HCT116 (cell line): ENCODE results near the gene CDH26. TPM values are rescaled to one million over a fixed set of nuclear protein-coding genes. Genes with fewer than 3 reads are reported as not detected.

ENCODE experiments used
- ATAC-seq: fragments of 200-7000 bp; cut with Tn5 transposase; 2 replicates; pipeline ENCODE4 v1.9.1; 2020; ENCODE audit warnings: mild to moderate bottlenecking, moderate library complexity
- BruUV-seq: library from RNA; stranded (reverse); fragments of 400-500 nt; replicated peaks from 2 replicates; lab custom pipeline; 2021; lab: Mats Ljungman, UMichigan
- CTCF ChIA-PET: fragments of 300-600 bp; sonication (Branson Sonifier 250); formaldehyde crosslinking; loops from one replicate; lab custom pipeline; 2021; ENCODE audit warnings: antibody characterized with exemption; lab: Charles Lee
- POLR2A ChIA-PET: fragments of 300-600, 350-600 bp; sonication (Branson Sonifier 250); formaldehyde crosslinking; loops from one replicate; lab custom pipeline; 2021; ENCODE audit warnings: antibody characterized with exemption; lab: Charles Lee
- RAD21 ChIA-PET, 2 experiments: fragments of 300-600 bp; sonication (Branson Sonifier 250); formaldehyde crosslinking; loops; one replicate each; lab custom pipeline; 2023; ENCODE audit warnings: low total read pairs in 2 of 2; ENCODE audit not compliant: uncharacterized antibody in 2 of 2, unreplicated experiment in 2 of 2, low non-redundant PET in 1 of 2; lab: Charles Lee
- DNase-seq: peaks from one replicate; pipeline ENCODE4 v3.0.0-alpha.2; 2010; ENCODE audit warnings: low read depth, low spot score
- H2AFZ ChIP-seq: fragments of 200-600 bp; shearing (Covaris generic), sonication (generic); 2 replicates; pipeline ENCODE4 v1.6.1; 2017; ENCODE audit warnings: low read depth, mixed run types, mixed read lengths, antibody characterized with exemption, low read length; ENCODE audit not compliant: poor library complexity, severe bottlenecking
- H3K27ac ChIP-seq: 2 replicates; pipeline ENCODE4 v1.5.1; 2012; ENCODE audit warnings: low read depth, low read length
- H3K27me3 ChIP-seq: fragments of 200-600 bp; sonication (generic); 2 replicates; pipeline ENCODE4 v1.6.1; 2016; ENCODE audit warnings: mixed run types, low read length, mixed read lengths; ENCODE audit not compliant: insufficient read depth
- H3K36me3 ChIP-seq, 2 experiments: fragments of 200-500 bp in 1 of 2; fragments of 200-600 bp in 1 of 2; sonication (Bioruptor generic) in 1 of 2; sonication (generic) in 1 of 2; 2 replicates each; pipeline versions ENCODE4 v1.5.1 to v1.6.1; 2014 to 2016; ENCODE audit warnings: low read length in 2 of 2, inconsistent platforms in 1 of 2, mixed read lengths in 1 of 2, mixed run types in 1 of 2; ENCODE audit not compliant: insufficient read depth in 2 of 2, control insufficient read depth in 1 of 2
- H3K4me1 ChIP-seq, 2 experiments: fragments of 200-600 bp in 1 of 2; sonication (generic) in 1 of 2; 2 replicates each; pipeline versions ENCODE4 v1.5.1 to v1.6.1; 2012 to 2017; ENCODE audit warnings: low read length in 2 of 2, inconsistent platforms in 1 of 2, mild to moderate bottlenecking in 1 of 2, mixed read lengths in 1 of 2, mixed run types in 1 of 2, moderate library complexity in 1 of 2; ENCODE audit not compliant: insufficient read depth in 2 of 2, control insufficient read depth in 1 of 2
- H3K4me2 ChIP-seq: fragments of 200-600 bp; sonication (generic); 2 replicates; pipeline ENCODE4 v1.6.1; 2017; ENCODE audit warnings: mixed run types, low read length, mixed read lengths
- H3K4me3 ChIP-seq, 2 experiments: fragments of 200-600 bp in 1 of 2; sonication (generic) in 1 of 2; replicated peaks in 1 of 2; 2 replicates each; pipeline ENCODE4 v1.5.1; 2011 to 2016; ENCODE audit warnings: low read length in 2 of 2, control low read depth in 1 of 2, low read depth in 1 of 2, mild to moderate bottlenecking in 1 of 2, mixed read lengths in 1 of 2, mixed run types in 1 of 2
- H3K79me2 ChIP-seq: fragments of 200-600 bp; sonication (generic); 2 replicates; pipeline ENCODE4 v1.6.1; 2017; ENCODE audit warnings: mild to moderate bottlenecking, mixed run types, low read length, moderate library complexity, mixed read lengths; ENCODE audit not compliant: insufficient read depth
- H3K9ac ChIP-seq: fragments of 200-600 bp; sonication (generic); 2 replicates; pipeline ENCODE4 v1.6.1; 2016; ENCODE audit warnings: low read length, mixed read lengths
- H3K9me2 ChIP-seq: fragments of 200-600 bp; sonication (generic), shearing (Covaris generic); 2 replicates; pipeline ENCODE4 v1.6.1; 2017; ENCODE audit warnings: mixed run types, mild to moderate bottlenecking, moderate library complexity; ENCODE audit not compliant: insufficient read depth
- H3K9me3 ChIP-seq, 2 experiments: fragments of 200-500 bp in 1 of 2; fragments of 200-600 bp in 1 of 2; sonication (Bioruptor generic) in 1 of 2; sonication (generic) in 1 of 2; 2 replicates each; pipeline ENCODE4 v1.6.1; 2014 to 2017; ENCODE audit warnings: low read length in 2 of 2, mixed read lengths in 2 of 2, inconsistent platforms in 1 of 2, low read depth in 1 of 2, mild to moderate bottlenecking in 1 of 2, mixed run types in 1 of 2, moderate library complexity in 1 of 2; ENCODE audit not compliant: control insufficient read depth in 1 of 2, insufficient read depth in 1 of 2
- H4K20me1 ChIP-seq: fragments of 200-600 bp; sonication (generic), shearing (Covaris generic); 2 replicates; pipeline ENCODE4 v1.6.1; 2017; ENCODE audit warnings: mixed run types, mild to moderate bottlenecking, moderate library complexity; ENCODE audit not compliant: insufficient read depth
- CBX3 ChIP-seq: IDR thresholded peaks from 2 replicates; pipeline ENCODE4 v1.6.1; 2012; ENCODE audit warnings: low read depth
- CEBPB ChIP-seq: IDR thresholded peaks from 2 replicates; pipeline ENCODE4 v1.6.1; 2012; ENCODE audit warnings: low read depth
- EGR1 ChIP-seq: IDR thresholded peaks from 2 replicates; pipeline ENCODE4 v1.6.1; 2012; ENCODE audit warnings: low read depth
- ELF1 ChIP-seq: IDR thresholded peaks from 2 replicates; pipeline ENCODE4 v1.6.1; 2012; ENCODE audit warnings: low read depth, borderline replicate concordance
- EZH2 ChIP-seq: fragments of 200-600 bp; sonication (generic); IDR thresholded peaks from 2 replicates; pipeline ENCODE4 v1.6.1; 2017; ENCODE audit warnings: antibody characterized with exemption, mixed run types
- JUND ChIP-seq: IDR thresholded peaks from 2 replicates; pipeline ENCODE4 v1.6.1; 2012
- POLR2A ChIP-seq: IDR thresholded peaks from 2 replicates; pipeline ENCODE4 v1.7.0; 2011; ENCODE audit warnings: borderline replicate concordance; ENCODE audit not compliant: insufficient read depth, insufficient read length; ENCODE audit errors: extremely low read depth
- POLR2AphosphoS5 ChIP-seq: IDR thresholded peaks from 2 replicates; pipeline ENCODE4 v1.6.1; 2011; ENCODE audit warnings: mild to moderate bottlenecking, low read depth, low read length, moderate library complexity
- RAD21 ChIP-seq: IDR thresholded peaks from 2 replicates; pipeline ENCODE4 v1.6.1; 2012; ENCODE audit warnings: low read depth, mild to moderate bottlenecking
- SIN3A ChIP-seq: IDR thresholded peaks from 2 replicates; pipeline ENCODE4 v1.6.1; 2012; ENCODE audit warnings: low read depth
- SP1 ChIP-seq: IDR thresholded peaks from 2 replicates; pipeline ENCODE4 v1.6.1; 2012; ENCODE audit warnings: low read depth
- TCF7L2 ChIP-seq: IDR thresholded peaks from 2 replicates; pipeline ENCODE4 v1.7.0; 2011; ENCODE audit warnings: borderline replicate concordance, inconsistent platforms; ENCODE audit not compliant: insufficient read depth, insufficient read length; ENCODE audit errors: extremely low read depth
- ZFX ChIP-seq: fragments of 450-650 bp; IDR thresholded peaks from 2 replicates; pipeline ENCODE4 v1.6.1; 2017
- ZNF274 ChIP-seq: fragments of 200-500 bp; sonication (Bioruptor generic); IDR thresholded peaks from 2 replicates; pipeline ENCODE4 v1.6.1; 2014; ENCODE audit warnings: mild to moderate bottlenecking, low read depth, low read length, inconsistent platforms
- intact Hi-C: fragments of 100-400 bp; cut with micrococcal nuclease; formaldehyde crosslinking; loops from 2 replicates; pipeline ENCODE4 v1.10.0; 2022
- total RNA-seq: library from RNA; stranded (reverse); gene quantifications from one replicate; pipeline ENCODE4 v1.2.1, GENCODE V29; 2021; ENCODE audit not compliant: unreplicated experiment
- TF ChIP-seq, protein P1 (sequence below): IDR thresholded peaks from 2 replicates; pipeline ENCODE4 v1.6.1; 2012
- TF ChIP-seq, protein P2 (sequence below): IDR thresholded peaks from 2 replicates; pipeline ENCODE4 v1.6.1; 2012; ENCODE audit warnings: low read depth
- TF ChIP-seq, protein P3 (sequence below), 3 experiments: fragments of 200-600 bp in 1 of 3; sonication (generic) in 1 of 3; IDR thresholded peaks in 2 of 3; conservative IDR thresholded peaks in 1 of 3; 2 replicates each; pipeline ENCODE4 v1.5.1; 2012 to 2017; ENCODE audit warnings: low read depth in 2 of 3, low read length in 2 of 3, antibody characterized with exemption in 1 of 3, borderline replicate concordance in 1 of 3, control low read depth in 1 of 3, mild to moderate bottlenecking in 1 of 3, mixed read lengths in 1 of 3, mixed run types in 1 of 3, moderate library complexity in 1 of 3; ENCODE audit not compliant: insufficient read depth in 1 of 3

The CDH26 gene
- total RNA-seq, 1 experiment from 2014 or later: 0.34 TPM

DNA sequence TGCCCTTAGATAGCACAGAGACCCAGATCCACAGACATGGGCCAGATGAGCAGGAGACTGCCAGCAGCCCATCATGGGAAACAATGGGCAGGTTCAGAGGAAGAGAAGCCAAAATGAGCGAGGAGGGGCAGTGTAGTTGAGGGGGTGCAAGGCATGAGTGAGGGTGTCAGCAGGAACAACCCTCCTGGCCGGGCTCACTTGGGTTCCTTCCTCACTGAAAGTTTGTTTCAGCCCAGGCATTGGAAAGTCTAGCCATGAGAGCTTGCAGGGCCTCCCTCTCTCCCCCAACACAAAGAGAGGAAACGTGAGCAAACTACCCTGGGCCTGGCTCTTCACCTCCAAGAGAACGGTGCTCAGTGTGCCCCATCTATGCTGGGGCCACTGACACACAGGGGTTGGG, 48.0 kb downstream of the CDH26 start:
- ChIA-PET CTCF (no interaction called here), POLR2A (no interaction called here), RAD21 (no interaction called here)
- Histone ChIP-seq H3K79me2 (no peaks in the 10 kb centered on the region), H3K9ac (no peak overlapping the region), H3K4me2 (no peak overlapping the region), H3K27me3 (no peaks in the 10 kb centered on the region), H2AFZ (no peak overlapping the region), H3K4me3 (no peak overlapping the region), H3K27ac (no peak overlapping the region), H3K36me3 (no peaks in the 10 kb centered on the region), H3K4me1 (no peaks in the 10 kb centered on the region), H4K20me1 (no peaks in the 10 kb centered on the region), H3K9me2 (no peaks in the 10 kb centered on the region), H3K9me3 (no peaks in the 10 kb centered on the region)
- intact Hi-C loops: no loop called here
- no peak for DNase-seq
- TF ChIP-seq SIN3A: no peak
- TF ChIP-seq, protein P1, sequence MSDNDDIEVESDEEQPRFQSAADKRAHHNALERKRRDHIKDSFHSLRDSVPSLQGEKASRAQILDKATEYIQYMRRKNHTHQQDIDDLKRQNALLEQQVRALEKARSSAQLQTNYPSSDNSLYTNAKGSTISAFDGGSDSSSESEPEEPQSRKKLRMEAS: no peak
- TF ChIP-seq ZFX: no peak
- no peak for TF ChIP-seq CEBPB
- no peak for TF ChIP-seq POLR2A
- no peak for TF ChIP-seq RAD21
- no peak for TF ChIP-seq ELF1
- TF ChIP-seq EZH2: no peak
- TF ChIP-seq, protein P2, sequence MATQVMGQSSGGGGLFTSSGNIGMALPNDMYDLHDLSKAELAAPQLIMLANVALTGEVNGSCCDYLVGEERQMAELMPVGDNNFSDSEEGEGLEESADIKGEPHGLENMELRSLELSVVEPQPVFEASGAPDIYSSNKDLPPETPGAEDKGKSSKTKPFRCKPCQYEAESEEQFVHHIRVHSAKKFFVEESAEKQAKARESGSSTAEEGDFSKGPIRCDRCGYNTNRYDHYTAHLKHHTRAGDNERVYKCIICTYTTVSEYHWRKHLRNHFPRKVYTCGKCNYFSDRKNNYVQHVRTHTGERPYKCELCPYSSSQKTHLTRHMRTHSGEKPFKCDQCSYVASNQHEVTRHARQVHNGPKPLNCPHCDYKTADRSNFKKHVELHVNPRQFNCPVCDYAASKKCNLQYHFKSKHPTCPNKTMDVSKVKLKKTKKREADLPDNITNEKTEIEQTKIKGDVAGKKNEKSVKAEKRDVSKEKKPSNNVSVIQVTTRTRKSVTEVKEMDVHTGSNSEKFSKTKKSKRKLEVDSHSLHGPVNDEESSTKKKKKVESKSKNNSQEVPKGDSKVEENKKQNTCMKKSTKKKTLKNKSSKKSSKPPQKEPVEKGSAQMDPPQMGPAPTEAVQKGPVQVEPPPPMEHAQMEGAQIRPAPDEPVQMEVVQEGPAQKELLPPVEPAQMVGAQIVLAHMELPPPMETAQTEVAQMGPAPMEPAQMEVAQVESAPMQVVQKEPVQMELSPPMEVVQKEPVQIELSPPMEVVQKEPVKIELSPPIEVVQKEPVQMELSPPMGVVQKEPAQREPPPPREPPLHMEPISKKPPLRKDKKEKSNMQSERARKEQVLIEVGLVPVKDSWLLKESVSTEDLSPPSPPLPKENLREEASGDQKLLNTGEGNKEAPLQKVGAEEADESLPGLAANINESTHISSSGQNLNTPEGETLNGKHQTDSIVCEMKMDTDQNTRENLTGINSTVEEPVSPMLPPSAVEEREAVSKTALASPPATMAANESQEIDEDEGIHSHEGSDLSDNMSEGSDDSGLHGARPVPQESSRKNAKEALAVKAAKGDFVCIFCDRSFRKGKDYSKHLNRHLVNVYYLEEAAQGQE: no peak
- no peak for TF ChIP-seq EGR1
- TF ChIP-seq, protein P3, sequence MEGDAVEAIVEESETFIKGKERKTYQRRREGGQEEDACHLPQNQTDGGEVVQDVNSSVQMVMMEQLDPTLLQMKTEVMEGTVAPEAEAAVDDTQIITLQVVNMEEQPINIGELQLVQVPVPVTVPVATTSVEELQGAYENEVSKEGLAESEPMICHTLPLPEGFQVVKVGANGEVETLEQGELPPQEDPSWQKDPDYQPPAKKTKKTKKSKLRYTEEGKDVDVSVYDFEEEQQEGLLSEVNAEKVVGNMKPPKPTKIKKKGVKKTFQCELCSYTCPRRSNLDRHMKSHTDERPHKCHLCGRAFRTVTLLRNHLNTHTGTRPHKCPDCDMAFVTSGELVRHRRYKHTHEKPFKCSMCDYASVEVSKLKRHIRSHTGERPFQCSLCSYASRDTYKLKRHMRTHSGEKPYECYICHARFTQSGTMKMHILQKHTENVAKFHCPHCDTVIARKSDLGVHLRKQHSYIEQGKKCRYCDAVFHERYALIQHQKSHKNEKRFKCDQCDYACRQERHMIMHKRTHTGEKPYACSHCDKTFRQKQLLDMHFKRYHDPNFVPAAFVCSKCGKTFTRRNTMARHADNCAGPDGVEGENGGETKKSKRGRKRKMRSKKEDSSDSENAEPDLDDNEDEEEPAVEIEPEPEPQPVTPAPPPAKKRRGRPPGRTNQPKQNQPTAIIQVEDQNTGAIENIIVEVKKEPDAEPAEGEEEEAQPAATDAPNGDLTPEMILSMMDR (IDR thresholded peaks at IDR 0.05 in 2 of 3, conservative IDR thresholded peaks at IDR 0.05 in 1 of 3; ENCODE audit: borderline replicate concordance in 1 of 3, insufficient read depth in 1 of 3, low read depth in 2 of 3, low read length in 2 of 3): no peak
- TF ChIP-seq ZNF274: no peak
- TF ChIP-seq JUND: no peak
- no peak for TF ChIP-seq CBX3
- TF ChIP-seq POLR2AphosphoS5: no peak
- TF ChIP-seq SP1: no peak
- no peak for TF ChIP-seq TCF7L2
- BruUV-seq: no TSS peak
- no peak for ATAC-seq
